SK-N-MC (cell line): Measurements from ENCODE around the gene KLK1.
"Not testable (repeated sequence)": the region's sequence is repeated elsewhere in the genome, so short reads cannot be mapped to it uniquely, and the experiment has no call there.

Experiments
- DNase-seq: peaks from one replicate; pipeline ENCODE4 v3.0.0-alpha.2; 2011; ENCODE audit warnings: low read depth, low spot score
- H3K27ac ChIP-seq: fragments of 200-600 bp; sonication (generic); 2 replicates; pipeline ENCODE4 v1.5.1; 2016; ENCODE audit warnings: mixed run types
- H3K36me3 ChIP-seq: fragments of 200-600 bp; sonication (generic); 2 replicates; pipeline ENCODE4 v1.6.1; 2017; ENCODE audit warnings: antibody characterized with exemption, low read length, mixed read lengths; ENCODE audit not compliant: insufficient read depth
- H3K4me3 ChIP-seq: fragments of 200-600 bp; sonication (generic); 2 replicates; pipeline ENCODE4 v1.5.1; 2016
- H3K9ac ChIP-seq: fragments of 200-600 bp; sonication (generic); 2 replicates; pipeline ENCODE4 v1.8.0; 2017; ENCODE audit warnings: mixed run types, mixed read lengths; ENCODE audit not compliant: insufficient read length
- H3K9me3 ChIP-seq: fragments of 200-600 bp; sonication (generic); 2 replicates; pipeline ENCODE4 v1.6.1; 2017; ENCODE audit warnings: low read depth, mild to moderate bottlenecking, antibody characterized with exemption, low read length, moderate library complexity, mixed read lengths
- EZH2 ChIP-seq: fragments of 200-600 bp; sonication (generic); IDR thresholded peaks from one replicate; pipeline ENCODE4 v1.6.1; 2017; ENCODE audit warnings: antibody characterized with exemption
- FOXP2 ChIP-seq: optimal IDR thresholded peaks from 2 replicates; pipeline ENCODE3; 2011; ENCODE audit warnings: mild to moderate bottlenecking, moderate library complexity; ENCODE audit not compliant: insufficient read depth; ENCODE audit errors: extremely low read length, control extremely low read depth
- POLR2AphosphoS5 ChIP-seq: IDR thresholded peaks from 2 replicates; pipeline ENCODE4 v1.6.1; 2012; ENCODE audit warnings: mild to moderate bottlenecking, low read depth, low read length, borderline replicate concordance

The KLK1 gene

DNA sequence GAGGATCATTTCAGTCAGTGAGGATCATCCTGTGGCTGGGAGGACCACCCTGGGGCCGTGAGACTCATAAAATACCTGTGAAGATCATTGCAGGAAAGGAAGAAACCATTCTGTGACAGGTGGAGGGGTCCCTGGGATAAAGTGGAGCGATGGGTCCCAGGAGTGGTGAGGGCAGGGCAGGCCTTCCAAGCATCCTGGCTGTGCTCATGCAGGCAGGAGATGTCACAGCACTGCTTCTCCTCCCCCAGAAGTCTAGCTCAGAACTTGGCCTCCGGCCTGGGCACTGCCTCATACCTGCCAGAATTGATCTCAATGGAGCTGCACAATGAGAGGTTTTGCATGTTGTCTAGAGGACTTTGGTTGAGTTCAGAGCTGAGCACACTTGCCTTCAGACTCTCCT is 11.1 kb downstream of the KLK1 start:
- TF ChIP-seq FOXP2 (no peak), EZH2 (no peak), POLR2AphosphoS5 (no peak)
- no peak for DNase-seq
- no peak overlapping the region for H3K27ac ChIP-seq

DNA sequence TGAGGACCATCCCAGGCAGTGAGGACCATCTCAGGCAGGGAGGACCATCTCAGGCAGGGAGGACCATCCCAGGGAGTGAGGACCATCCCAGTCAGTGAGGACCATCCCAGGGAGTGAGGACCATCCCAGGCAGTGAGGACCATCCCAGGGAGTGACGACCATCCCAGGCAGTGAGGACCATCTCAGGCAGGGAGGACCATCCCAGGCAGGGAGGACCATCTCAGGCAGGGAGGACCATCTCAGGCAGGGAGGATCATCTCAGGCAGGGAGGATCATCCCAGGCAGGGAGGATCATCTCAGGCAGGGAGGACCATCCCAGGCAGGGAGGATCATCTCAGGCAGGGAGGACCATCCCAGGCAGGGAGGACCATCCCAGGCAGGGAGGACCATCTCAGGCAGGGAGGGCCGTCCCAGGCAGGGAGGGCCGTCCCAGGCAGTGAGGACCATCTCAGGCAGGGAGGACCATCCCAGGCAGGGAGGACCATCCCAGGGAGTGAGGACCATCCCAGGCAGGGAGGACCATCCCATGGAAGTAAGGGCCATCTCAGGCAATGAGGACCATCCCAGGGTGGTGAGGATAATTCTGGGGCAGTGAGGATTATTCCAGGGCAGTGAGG is 11.9 kb downstream of the KLK1 start:
- not testable (repeated sequence) for H3K27ac ChIP-seq, H3K9me3 ChIP-seq, H3K4me3 ChIP-seq, H3K9ac ChIP-seq, DNase-seq, H3K36me3 ChIP-seq

More for the DNA sequence above, 11.1 kb downstream of the KLK1 start:
- Histone ChIP-seq H3K4me3 (no peak overlapping the region), H3K9me3 (no peaks in the 10 kb centered on the region), H3K36me3 (no peaks in the 10 kb centered on the region), H3K9ac (no peak overlapping the region)

- H3K9ac ChIP-seq = no peak overlapping the region
- no peak overlapping the region for H3K4me3 ChIP-seq
- no peak overlapping the region for H3K27ac ChIP-seq
- DNase-seq = no peak
- H3K36me3 ChIP-seq = peaks cover under 1% of the 10 kb centered on the region; the same call in 1 of the 2 replicates
- no peaks in the 10 kb centered on the region for H3K9me3 ChIP-seq
- TF ChIP-seq POLR2AphosphoS5 = no peak
These were observed 14.7 kb downstream of the KLK1 start for GRCh38 chr19:50808856-50809255.

GRCh38 chr19:50804420-50805272 is 18.9 kb downstream of the KLK1 start:
- no peaks in the 10 kb centered on the region for H3K9me3 ChIP-seq
- H3K27ac ChIP-seq = peak overlapping the region; percentile 100
- TF ChIP-seq POLR2AphosphoS5 (peak; percentile 99), FOXP2 (peak; percentile 16), EZH2 (no peak)
- DNase-seq = peak; percentile 95
- peak overlapping the region; percentile 100 for H3K9ac ChIP-seq
- H3K4me3 ChIP-seq = peak overlapping the region; percentile 94
- peaks cover 40% of the 10 kb centered on the region for H3K36me3 ChIP-seq

DNA sequence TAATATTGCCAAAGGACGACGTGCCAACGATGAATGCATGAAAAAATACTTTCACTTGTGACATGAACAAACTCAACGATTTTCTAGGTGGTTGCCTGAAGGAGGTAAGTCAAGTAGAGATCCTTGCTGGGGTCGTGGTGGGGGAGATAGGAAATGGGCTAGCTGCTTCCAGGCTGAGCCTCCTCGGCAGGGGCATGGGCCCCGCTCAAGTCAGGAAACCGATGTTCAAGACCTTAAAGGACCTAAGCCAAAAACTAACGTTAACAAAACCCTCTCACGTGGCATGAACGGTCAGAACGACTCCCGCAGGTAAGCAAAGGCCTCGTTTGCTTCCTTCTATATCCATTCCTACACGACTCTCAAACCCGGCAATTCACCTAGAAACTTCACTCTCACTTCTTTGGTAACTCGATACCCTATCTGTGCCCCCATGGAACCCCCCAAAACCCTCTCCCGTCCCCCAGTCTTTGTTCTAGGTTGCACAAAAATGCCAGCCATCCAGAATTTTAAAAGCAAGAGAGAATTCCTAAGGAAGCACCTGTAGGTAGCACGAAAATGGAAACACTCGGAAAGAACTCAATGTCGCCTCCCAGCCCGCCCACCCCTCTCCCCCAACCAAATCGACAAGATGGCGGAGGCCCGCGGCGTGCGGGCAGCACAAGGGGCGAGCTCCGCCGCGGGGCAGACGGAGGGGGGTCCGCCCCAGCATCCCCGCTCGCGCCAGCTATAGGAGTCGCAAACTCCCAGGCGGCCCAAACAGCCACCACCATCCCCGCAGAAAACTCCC is 19.8 kb downstream of the KLK1 start:
- no peak for DNase-seq
- no peaks in the 10 kb centered on the region for H3K9me3 ChIP-seq
- peak overlapping the region; percentile 100 for H3K9ac ChIP-seq
- H3K27ac ChIP-seq = peak overlapping the region; percentile 100
- TF ChIP-seq FOXP2 = no peak
- no peak for TF ChIP-seq EZH2
- no peak; the same call in 1 of the 2 replicates for TF ChIP-seq POLR2AphosphoS5
- peaks cover 48% of the 10 kb centered on the region for H3K36me3 ChIP-seq
- peak overlapping the region; percentile 94 for H3K4me3 ChIP-seq

GRCh38 chr19:50801107-50801506 is 22.5 kb downstream of the KLK1 start:
- Histone ChIP-seq H3K27ac (peak overlapping the region; percentile 53), H3K4me3 (peak overlapping the region; percentile 47; the same call in 1 of the 2 replicates), H3K9ac (peak overlapping the region; percentile 32), H3K36me3 (peaks cover 65% of the 10 kb centered on the region), H3K9me3 (no peaks in the 10 kb centered on the region)
- no peak for DNase-seq
- no peak for TF ChIP-seq EZH2
- TF ChIP-seq FOXP2 = no peak
- TF ChIP-seq POLR2AphosphoS5 = no peak; the same call in 1 of the 2 replicates

GRCh38 chr19:50799547-50799851 is 24.1 kb downstream of the KLK1 start:
- H3K9me3 ChIP-seq = no peaks in the 10 kb centered on the region
- 0 out of 2 replicates have a peak overlapping the region, but pooled peaks have one; percentile 35 for H3K27ac ChIP-seq
- peaks cover 65% of the 10 kb centered on the region for H3K36me3 ChIP-seq
- DNase-seq = no peak
- no peak overlapping the region for H3K4me3 ChIP-seq
- TF ChIP-seq EZH2 = no peak
- TF ChIP-seq FOXP2 = no peak
- TF ChIP-seq POLR2AphosphoS5 = no peak
- H3K9ac ChIP-seq = no peak overlapping the region
